B cell (primary cell): Measurements from ENCODE around the gene WARS2. TPM values are rescaled to one million over a fixed set of nuclear protein-coding genes. Genes with fewer than 3 reads are reported as not detected.

Experiments
- ATAC-seq: fragments of 200-7000 bp; cut with Tn5 transposase; one replicate; pipeline ENCODE4 v1.10.0; 2021; ENCODE audit warnings: low read depth, mild to moderate bottlenecking, moderate number of reproducible peaks, moderate library complexity
- CTCF ChIA-PET: fragments of 350-600 bp; sonication (Branson Sonifier 250); formaldehyde crosslinking; loops from one replicate; lab custom pipeline; 2021; ENCODE audit warnings: antibody characterized with exemption, inconsistent platforms; lab: Charles Lee
- POLR2A ChIA-PET: fragments of 350-600 bp; sonication (Branson Sonifier 250); formaldehyde crosslinking; loops from one replicate; lab custom pipeline; 2021; ENCODE audit warnings: antibody characterized with exemption; lab: Charles Lee
- DNase-seq: peaks from one replicate; pipeline ENCODE4 v3.0.0; 2013
- H2AFZ ChIP-seq: 2 replicates; pipeline ENCODE4 v1.6.1; 2012; ENCODE audit warnings: mild to moderate bottlenecking, low read depth, low read length; ENCODE audit not compliant: insufficient read depth, poor library complexity, severe bottlenecking
- H3K27ac ChIP-seq, 2 donors: 1 replicate in 1 of 2; 2 replicates in 1 of 2; pipeline ENCODE4 v1.5.1; 2012 to 2013; ENCODE audit warnings: low read length in 2 of 2, mild to moderate bottlenecking in 2 of 2, moderate library complexity in 1 of 2
- H3K27me3 ChIP-seq, 4 experiments: fragments of 200-600 bp in 1 of 4; sonication (generic) in 1 of 4; replicated peaks in 1 of 4; 1 replicate in 2 of 4; 2 replicates in 2 of 4; pipeline versions ENCODE4 v1.6.1 to v1.7.0; 2013 to 2016; ENCODE audit warnings: low read length in 3 of 4, mild to moderate bottlenecking in 2 of 4, mixed read lengths in 1 of 4, moderate library complexity in 1 of 4; ENCODE audit not compliant: insufficient read depth in 4 of 4, control insufficient read depth in 3 of 4; ENCODE audit errors: control extremely low read depth in 1 of 4
- H3K36me3 ChIP-seq, 2 experiments: replicated peaks in 1 of 2; 1 replicate in 1 of 2; 2 replicates in 1 of 2; pipeline versions ENCODE4 v1.6.1 to v1.7.1; 2013; ENCODE audit warnings: low read length in 1 of 2; ENCODE audit not compliant: insufficient read depth in 2 of 2, control insufficient read depth in 1 of 2; ENCODE audit errors: control extremely low read depth in 1 of 2, extremely low read depth in 1 of 2
- H3K4me1 ChIP-seq, 2 donors: fragments of 200-600 bp in 1 of 2; sonication (generic) in 1 of 2; 1 replicate in 1 of 2; 2 replicates in 1 of 2; pipeline versions ENCODE4 v1.5.1 to v1.6.1; 2013 to 2017; ENCODE audit warnings: low read length in 2 of 2; ENCODE audit not compliant: control insufficient read depth in 2 of 2, insufficient read depth in 2 of 2
- H3K4me2 ChIP-seq: replicated peaks from 2 replicates; pipeline ENCODE3; 2012; ENCODE audit warnings: mild to moderate bottlenecking, low read depth, low read length; ENCODE audit not compliant: poor library complexity, severe bottlenecking
- H3K4me3 ChIP-seq, 5 experiments: fragments of 200-600 bp in 1 of 5; sonication (generic) in 1 of 5; 1 replicate in 3 of 5; 2 replicates in 2 of 5; pipeline versions ENCODE4 v1.5.1 to v1.7.0; 2011 to 2016; ENCODE audit warnings: low read length in 4 of 5, mild to moderate bottlenecking in 4 of 5, low read depth in 2 of 5, control low read depth in 1 of 5, moderate library complexity in 1 of 5; ENCODE audit not compliant: insufficient read depth in 1 of 5; ENCODE audit errors: control extremely low read depth in 1 of 5, extremely low read depth in 1 of 5
- H3K79me2 ChIP-seq: fragments of 200-600 bp; sonication (generic); one replicate; pipeline ENCODE4 v1.6.0; 2016; ENCODE audit warnings: low read length; ENCODE audit not compliant: control insufficient read depth, insufficient read depth
- H3K9ac ChIP-seq: fragments of 200-600 bp; sonication (generic); 2 replicates; pipeline ENCODE4 v1.6.1; 2017; ENCODE audit warnings: mild to moderate bottlenecking, low read length, moderate library complexity
- H3K9me3 ChIP-seq, 3 donors: one replicate each; pipeline versions ENCODE4 v1.6.1 to v1.7.1; 2013; ENCODE audit warnings: low read length in 2 of 3; ENCODE audit not compliant: control insufficient read depth in 2 of 3, insufficient read depth in 1 of 3; ENCODE audit errors: control extremely low read depth in 1 of 3
- H4K20me1 ChIP-seq: 2 replicates; pipeline ENCODE4 v1.6.0; 2012; ENCODE audit warnings: mild to moderate bottlenecking, low read length; ENCODE audit not compliant: insufficient read depth, control insufficient read depth, poor library complexity, severe bottlenecking
- H3K27ac Mint-ChIP-seq: one replicate; pipeline ENCODE4 v1.8.0; 2021; ENCODE audit warnings: mixed read lengths
- H3K27me3 Mint-ChIP-seq: one replicate; pipeline ENCODE4 v1.8.0; 2021; ENCODE audit warnings: mixed read lengths
- H3K4me1 Mint-ChIP-seq: one replicate; pipeline ENCODE4 v1.8.0; 2021; ENCODE audit warnings: mixed read lengths
- H3K4me3 Mint-ChIP-seq: one replicate; pipeline ENCODE4 v1.8.0; 2021; ENCODE audit warnings: mixed read lengths
- H3K9me3 Mint-ChIP-seq: one replicate; pipeline ENCODE4 v1.8.0; 2022; ENCODE audit warnings: mixed read lengths; ENCODE audit not compliant: insufficient read depth
- EZH2 ChIP-seq: IDR thresholded peaks from 2 replicates; pipeline ENCODE4 v1.6.1; 2012; ENCODE audit warnings: borderline replicate concordance, low read depth, mild to moderate bottlenecking, moderate library complexity, low read length; ENCODE audit not compliant: insufficient read depth, poor library complexity, severe bottlenecking
- WGBS: methylation state at CpG from one replicate; pipeline ENCODE4 v1.1.5; 2013; ENCODE audit warnings: missing lambda C conversion rate; ENCODE audit not compliant: insufficient coverage; 5-methylcytosine and 5-hydroxymethylcytosine counted together
- intact Hi-C: fragments of 100-400 bp; cut with micrococcal nuclease; formaldehyde crosslinking; loops from one replicate; pipeline ENCODE4 v1.10.0; 2022
- polyA plus RNA-seq: library from polyadenylated mRNA; depleted of rRNA; stranded (reverse); fragments of >200 nt; gene quantifications from 2 replicates; pipeline ENCODE4 v1.2.3, GENCODE V29; 2012
- total RNA-seq, 2 donors: library from RNA; stranded (reverse); fragments of 120-200 nt in 1 of 2; gene quantifications; 1 replicate in 1 of 2; 2 replicates in 1 of 2; pipeline versions ENCODE4 v1.2.3 to v1.2.4, GENCODE V29; 2013 to 2022
- TF ChIP-seq, protein P1 (sequence below): fragments of 200-600 bp; IDR thresholded peaks from one replicate; pipeline ENCODE4 v1.8.0; 2022; ENCODE audit warnings: antibody characterized with exemption, mild to moderate bottlenecking

The WARS2 gene
- total and polyA plus RNA-seq, 2 donors (not counting 1 experiment from before 2014, with no cell fraction given): 4.2 to 14.3 TPM

GRCh38 chr1:119071321-119071720 lies 69.1 kb downstream of the WARS2 start:
- no peak overlapping the region for H2AFZ ChIP-seq
- peaks cover 0 to 3% (median 3%) of the 10 kb centered on the region in 3 donors for H3K9me3 ChIP-seq
- H3K27me3 Mint-ChIP-seq: no peaks in the 10 kb centered on the region
- no peaks in the 10 kb centered on the region for H4K20me1 ChIP-seq
- H3K9me3 Mint-ChIP-seq: peaks cover 3% of the 10 kb centered on the region
- 100% methylated on average over 2 of the region's 3 CpGs for WGBS
- H3K27me3 ChIP-seq: no peaks in the 10 kb centered on the region
- no peak overlapping the region for H3K4me3 Mint-ChIP-seq
- DNase-seq: no peak
- H3K27ac ChIP-seq: no peak overlapping the region
- H3K4me2 ChIP-seq: no peak overlapping the region
- no peaks in the 10 kb centered on the region for H3K79me2 ChIP-seq
- ChIA-PET CTCF (no interaction called here), POLR2A (no interaction called here)
- H3K36me3 ChIP-seq: no peaks in the 10 kb centered on the region
- H3K9ac ChIP-seq: no peak overlapping the region
- no peak for ATAC-seq
- intact Hi-C loops: no loop called here
- no peaks in the 10 kb centered on the region for H3K4me1 ChIP-seq
- H3K4me1 Mint-ChIP-seq: no peaks in the 10 kb centered on the region
- H3K27ac Mint-ChIP-seq: no peak overlapping the region
- no peak overlapping the region for H3K4me3 ChIP-seq
- TF ChIP-seq EZH2: no peak
- TF ChIP-seq, protein P1, sequence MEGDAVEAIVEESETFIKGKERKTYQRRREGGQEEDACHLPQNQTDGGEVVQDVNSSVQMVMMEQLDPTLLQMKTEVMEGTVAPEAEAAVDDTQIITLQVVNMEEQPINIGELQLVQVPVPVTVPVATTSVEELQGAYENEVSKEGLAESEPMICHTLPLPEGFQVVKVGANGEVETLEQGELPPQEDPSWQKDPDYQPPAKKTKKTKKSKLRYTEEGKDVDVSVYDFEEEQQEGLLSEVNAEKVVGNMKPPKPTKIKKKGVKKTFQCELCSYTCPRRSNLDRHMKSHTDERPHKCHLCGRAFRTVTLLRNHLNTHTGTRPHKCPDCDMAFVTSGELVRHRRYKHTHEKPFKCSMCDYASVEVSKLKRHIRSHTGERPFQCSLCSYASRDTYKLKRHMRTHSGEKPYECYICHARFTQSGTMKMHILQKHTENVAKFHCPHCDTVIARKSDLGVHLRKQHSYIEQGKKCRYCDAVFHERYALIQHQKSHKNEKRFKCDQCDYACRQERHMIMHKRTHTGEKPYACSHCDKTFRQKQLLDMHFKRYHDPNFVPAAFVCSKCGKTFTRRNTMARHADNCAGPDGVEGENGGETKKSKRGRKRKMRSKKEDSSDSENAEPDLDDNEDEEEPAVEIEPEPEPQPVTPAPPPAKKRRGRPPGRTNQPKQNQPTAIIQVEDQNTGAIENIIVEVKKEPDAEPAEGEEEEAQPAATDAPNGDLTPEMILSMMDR: no peak

DNA sequence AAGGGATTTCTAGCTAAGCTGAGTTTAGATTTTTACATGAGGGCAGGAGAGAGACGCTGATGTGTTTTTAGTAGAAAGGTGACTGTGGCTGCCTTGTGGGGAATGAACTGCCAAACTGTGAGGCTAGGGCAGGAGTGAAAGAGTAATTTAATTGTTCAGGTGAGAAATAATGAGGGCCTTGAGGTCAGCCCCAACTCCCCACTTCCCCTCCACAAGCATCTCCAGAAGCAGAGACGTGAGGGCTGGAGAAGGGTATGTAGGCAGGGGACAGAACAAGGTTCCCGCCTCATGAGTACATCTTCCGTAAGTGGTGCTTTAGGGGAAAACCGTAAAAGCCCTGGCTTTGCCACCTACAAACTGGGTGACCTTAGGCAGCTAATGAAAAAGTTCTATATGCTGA lies 70.8 kb downstream of the WARS2 start:
- no peak for TF ChIP-seq EZH2
- TF ChIP-seq, protein P1: no peak
- Histone ChIP-seq H3K27me3 (no peaks in the 10 kb centered on the region), H3K9ac (no peak overlapping the region), H3K4me1 (no peaks in the 10 kb centered on the region), H2AFZ (no peak overlapping the region), H3K27ac (no peak overlapping the region), H3K4me2 (no peak overlapping the region), H4K20me1 (no peaks in the 10 kb centered on the region), H3K79me2 (no peaks in the 10 kb centered on the region), H3K4me3 (no peak overlapping the region), H3K9me3 (peaks cover 0 to 3% (median 0%) of the 10 kb centered on the region in 3 donors), H3K36me3 (no peaks in the 10 kb centered on the region)
- Mint-ChIP-seq H3K4me1 (no peaks in the 10 kb centered on the region), H3K4me3 (no peak overlapping the region), H3K27me3 (no peaks in the 10 kb centered on the region), H3K9me3 (peaks cover 2% of the 10 kb centered on the region), H3K27ac (no peak overlapping the region)
- DNase-seq (no peak), ATAC-seq (no peak)
- CTCF ChIA-PET: interaction anchor here (0.7 kb wide), 1 partner anchor 259 kb away, joined by 3 read pairs; no protein-coding TSS in a partner anchor
- POLR2A ChIA-PET: no interaction called here
- WGBS: no CpG with 5 or more reads among the region's 5 CpGs
- intact Hi-C loops: no loop called here
